BE2C (cell line): ENCODE results near the gene LEMD2.

Source experiments
- DNase-seq: peaks from one replicate; pipeline ENCODE4 v3.0.0-alpha.2; 2020
- H3K27me3 ChIP-seq: fragments of 250-450 bp; sonication (Bioruptor Pico); 2 replicates; pipeline ENCODE4 v1.5.1; 2020; ENCODE audit warnings: mild to moderate bottlenecking
- H3K36me3 ChIP-seq: fragments of 250-450 bp; sonication (Bioruptor Pico); 2 replicates; pipeline ENCODE4 v1.5.1; 2020; ENCODE audit warnings: mild to moderate bottlenecking
- H3K4me1 ChIP-seq: fragments of 250-450 bp; sonication (Bioruptor Pico); 2 replicates; pipeline ENCODE4 v1.5.1; 2020
- H3K4me3 ChIP-seq: 2 replicates; pipeline ENCODE4 v1.5.1; 2011; ENCODE audit warnings: low read depth, low read length
- H3K9me3 ChIP-seq: fragments of 250-450 bp; sonication (Bioruptor Pico); 2 replicates; pipeline ENCODE4 v1.5.1; 2020
- TF ChIP-seq, protein P1 (sequence below): IDR thresholded peaks from 2 replicates; pipeline ENCODE4 v1.5.1; 2012; ENCODE audit warnings: mild to moderate bottlenecking, low read depth, low read length

Gene LEMD2

DNA sequence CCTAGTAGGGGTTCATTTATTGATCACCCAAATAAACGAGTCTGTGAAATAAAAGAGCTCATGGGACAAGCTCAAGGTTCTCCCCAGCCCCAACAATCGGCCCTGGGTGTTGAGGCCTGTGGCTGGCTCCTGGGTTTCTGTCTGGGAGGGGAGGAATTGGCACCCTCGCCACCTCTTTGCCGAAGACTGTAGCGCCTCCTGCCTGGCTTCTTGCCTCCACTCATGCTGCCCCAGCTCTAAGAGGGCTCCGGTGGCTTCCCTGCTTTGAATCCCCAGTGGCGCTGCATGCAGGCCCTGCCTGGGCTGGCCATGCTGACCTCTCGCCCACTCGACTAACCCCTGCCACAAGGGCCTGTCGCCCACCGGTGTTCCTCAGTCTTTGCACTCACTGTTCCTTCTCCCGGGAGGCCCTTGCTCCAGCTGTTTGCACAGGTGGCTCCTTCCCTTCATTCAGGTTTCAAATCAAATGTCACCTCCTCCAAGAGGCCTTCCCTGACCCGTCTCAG lies 9.5 kb upstream of the LEMD2 start:
- no peak overlapping the region for H3K4me3 ChIP-seq
- DNase-seq = no peak
- H3K9me3 ChIP-seq = no peaks in the 10 kb centered on the region
- TF ChIP-seq, protein P1, sequence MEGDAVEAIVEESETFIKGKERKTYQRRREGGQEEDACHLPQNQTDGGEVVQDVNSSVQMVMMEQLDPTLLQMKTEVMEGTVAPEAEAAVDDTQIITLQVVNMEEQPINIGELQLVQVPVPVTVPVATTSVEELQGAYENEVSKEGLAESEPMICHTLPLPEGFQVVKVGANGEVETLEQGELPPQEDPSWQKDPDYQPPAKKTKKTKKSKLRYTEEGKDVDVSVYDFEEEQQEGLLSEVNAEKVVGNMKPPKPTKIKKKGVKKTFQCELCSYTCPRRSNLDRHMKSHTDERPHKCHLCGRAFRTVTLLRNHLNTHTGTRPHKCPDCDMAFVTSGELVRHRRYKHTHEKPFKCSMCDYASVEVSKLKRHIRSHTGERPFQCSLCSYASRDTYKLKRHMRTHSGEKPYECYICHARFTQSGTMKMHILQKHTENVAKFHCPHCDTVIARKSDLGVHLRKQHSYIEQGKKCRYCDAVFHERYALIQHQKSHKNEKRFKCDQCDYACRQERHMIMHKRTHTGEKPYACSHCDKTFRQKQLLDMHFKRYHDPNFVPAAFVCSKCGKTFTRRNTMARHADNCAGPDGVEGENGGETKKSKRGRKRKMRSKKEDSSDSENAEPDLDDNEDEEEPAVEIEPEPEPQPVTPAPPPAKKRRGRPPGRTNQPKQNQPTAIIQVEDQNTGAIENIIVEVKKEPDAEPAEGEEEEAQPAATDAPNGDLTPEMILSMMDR = no peak
- no peaks in the 10 kb centered on the region for H3K27me3 ChIP-seq
- H3K36me3 ChIP-seq = no peaks in the 10 kb centered on the region
- peaks cover 6% of the 10 kb centered on the region for H3K4me1 ChIP-seq

DNA sequence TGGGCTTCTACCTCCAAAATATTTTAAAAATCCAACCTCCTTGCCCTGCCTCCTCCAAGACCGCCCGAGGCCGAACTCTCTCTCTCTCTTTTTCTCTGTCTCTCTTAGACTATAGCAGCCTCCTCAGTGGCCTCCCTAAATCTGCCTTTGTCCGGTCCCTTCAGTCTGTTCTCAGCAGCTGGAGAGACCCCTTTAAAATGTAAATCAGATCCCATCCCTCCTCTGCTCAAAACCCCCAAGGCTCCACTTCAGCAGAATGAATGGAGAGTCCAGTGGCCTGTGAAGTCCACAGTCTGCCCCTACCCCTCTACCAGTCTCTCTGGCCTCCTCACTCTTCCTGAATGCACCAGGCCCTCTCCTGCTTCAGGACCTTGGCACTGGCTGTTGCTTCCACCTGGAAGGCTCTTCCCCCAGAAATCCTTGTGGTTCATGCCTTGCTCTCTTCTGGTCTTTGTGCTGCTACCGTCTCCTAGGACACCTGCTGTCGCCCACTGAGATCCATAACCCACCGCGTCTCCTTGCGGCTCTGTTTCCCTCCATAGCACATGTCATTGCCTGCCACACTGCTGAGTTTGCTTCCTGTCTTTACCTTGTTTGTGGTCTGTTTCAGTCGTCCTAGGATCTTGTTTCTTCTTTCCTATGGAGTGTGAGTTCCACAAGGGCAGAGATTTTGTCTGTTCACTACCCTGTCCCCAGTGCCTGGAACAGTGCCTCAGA lies 8.9 kb upstream of the LEMD2 start:
- H3K4me3 ChIP-seq = no peak overlapping the region
- H3K36me3 ChIP-seq = no peaks in the 10 kb centered on the region
- TF ChIP-seq, protein P1 = no peak
- no peaks in the 10 kb centered on the region for H3K9me3 ChIP-seq
- H3K27me3 ChIP-seq = no peaks in the 10 kb centered on the region
- peaks cover 6% of the 10 kb centered on the region for H3K4me1 ChIP-seq
- no peak for DNase-seq

DNA sequence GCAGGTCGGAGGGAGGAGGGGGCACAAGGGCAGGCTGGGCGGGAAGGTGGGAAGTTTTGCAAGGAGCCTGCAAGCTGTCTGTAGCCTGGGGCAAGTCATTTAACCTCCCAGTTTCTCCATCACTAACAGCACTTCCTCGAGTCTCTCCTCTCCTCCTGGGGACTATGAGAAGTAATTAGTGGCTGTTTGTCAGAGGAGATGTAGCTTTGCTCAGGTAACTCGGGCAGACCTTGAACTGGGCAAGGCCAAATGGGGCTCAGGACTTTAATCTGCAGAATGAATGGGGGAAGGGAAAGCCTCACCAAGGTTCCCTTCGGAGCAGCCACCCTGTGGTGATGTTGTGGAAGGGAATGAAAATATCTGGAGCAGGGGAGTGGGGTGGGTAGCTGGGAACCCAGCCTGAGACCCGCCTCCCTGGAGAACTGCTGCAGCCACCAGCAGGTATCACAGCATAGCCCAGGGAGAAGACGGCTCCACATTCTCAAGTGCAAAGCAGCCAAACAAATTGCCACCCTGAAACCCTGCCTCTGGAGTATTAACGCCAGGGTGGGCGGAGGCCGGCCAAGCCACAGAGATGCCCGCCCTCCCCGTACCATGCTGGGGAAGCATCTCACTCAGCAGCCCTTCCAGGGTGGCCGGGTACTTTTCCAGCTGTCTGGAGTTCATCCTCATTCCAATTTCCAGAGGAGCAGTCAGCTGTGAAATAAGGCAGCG lies 6.1 kb upstream of the LEMD2 start:
- Histone ChIP-seq H3K9me3 (no peaks in the 10 kb centered on the region), H3K4me1 (peaks cover 9% of the 10 kb centered on the region), H3K27me3 (no peaks in the 10 kb centered on the region), H3K4me3 (no peak overlapping the region), H3K36me3 (no peaks in the 10 kb centered on the region)
- TF ChIP-seq, protein P1 = peak; percentile 21; the same call in 1 of the 2 replicates
- no peak for DNase-seq

GRCh38 chr6:33792981-33793380 lies 4.1 kb upstream of the LEMD2 start:
- no peak for DNase-seq
- H3K4me1 ChIP-seq = peaks cover 9% of the 10 kb centered on the region
- no peaks in the 10 kb centered on the region for H3K36me3 ChIP-seq
- H3K9me3 ChIP-seq = no peaks in the 10 kb centered on the region
- TF ChIP-seq, protein P1 = no peak
- no peaks in the 10 kb centered on the region for H3K27me3 ChIP-seq
- H3K4me3 ChIP-seq = no peak overlapping the region

DNA sequence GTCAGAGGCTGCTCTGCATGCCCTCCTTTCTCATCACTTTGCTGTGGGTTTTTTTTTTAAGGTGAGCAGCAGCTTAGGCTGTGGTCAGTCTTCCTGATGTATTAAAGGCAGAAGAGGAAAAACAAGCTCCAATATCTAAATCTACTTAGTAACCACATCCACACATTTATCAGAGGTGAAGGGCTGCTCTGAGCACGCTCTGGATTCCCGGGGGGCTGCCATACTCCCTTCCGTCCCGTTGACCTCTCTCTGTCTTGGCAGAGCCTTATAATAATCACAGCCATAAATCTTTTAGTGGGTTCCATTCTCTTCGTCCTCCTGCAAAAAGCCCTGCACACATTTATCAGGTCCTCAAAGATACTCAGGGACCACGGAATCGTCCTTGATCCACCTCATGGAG lies 2.7 kb upstream of the LEMD2 start:
- Histone ChIP-seq H3K27me3 (no peaks in the 10 kb centered on the region), H3K9me3 (no peaks in the 10 kb centered on the region), H3K4me3 (no peak overlapping the region), H3K4me1 (peaks cover 12% of the 10 kb centered on the region), H3K36me3 (no peaks in the 10 kb centered on the region)
- TF ChIP-seq, protein P1 = no peak
- no peak for DNase-seq

GRCh38 chr6:33790910-33791309 lies 2.0 kb upstream of the LEMD2 start:
- no peak overlapping the region for H3K4me3 ChIP-seq
- no peak for DNase-seq
- H3K36me3 ChIP-seq = no peaks in the 10 kb centered on the region
- H3K9me3 ChIP-seq = no peaks in the 10 kb centered on the region
- peaks cover 12% of the 10 kb centered on the region for H3K4me1 ChIP-seq
- H3K27me3 ChIP-seq = no peaks in the 10 kb centered on the region
- TF ChIP-seq, protein P1 = no peak
